SK-MEL-5 (cell line): Measurements from ENCODE around the gene LRPAP1. TPM values are rescaled to one million over a fixed set of nuclear protein-coding genes. Genes with fewer than 3 reads are reported as not detected.
"Not testable (repeated sequence)": the region's sequence is repeated elsewhere in the genome, so short reads cannot be mapped to it uniquely, and the experiment has no call there.

Experiments used
- DNase-seq: peaks from one replicate; pipeline ENCODE4 v3.0.0-alpha.2; 2016; ENCODE audit warnings: low read depth, low spot score
- in situ Hi-C: cut with HindIII; loops from 2 replicates; pipeline ENCODE4 v1.10.0; 2016; ENCODE audit warnings: low sequenced_read_pairs, high pct_unique_total_duplicates, low pct_unique_long_range_greater_than_20kb
- polyA plus RNA-seq, 2 experiments: library from polyadenylated mRNA; depleted of rRNA; stranded (reverse); fragments of >200 nt; gene quantifications; 2 replicates each; pipeline ENCODE4 v1.2.3, GENCODE V29; 2015
- total RNA-seq: library from RNA; depleted of rRNA; stranded (reverse); fragments of >200 nt; shearing (Covaris generic); gene quantifications from 2 replicates; pipeline ENCODE4 v1.2.3, GENCODE V29; 2014; rRNA removed

Gene LRPAP1, protein sequence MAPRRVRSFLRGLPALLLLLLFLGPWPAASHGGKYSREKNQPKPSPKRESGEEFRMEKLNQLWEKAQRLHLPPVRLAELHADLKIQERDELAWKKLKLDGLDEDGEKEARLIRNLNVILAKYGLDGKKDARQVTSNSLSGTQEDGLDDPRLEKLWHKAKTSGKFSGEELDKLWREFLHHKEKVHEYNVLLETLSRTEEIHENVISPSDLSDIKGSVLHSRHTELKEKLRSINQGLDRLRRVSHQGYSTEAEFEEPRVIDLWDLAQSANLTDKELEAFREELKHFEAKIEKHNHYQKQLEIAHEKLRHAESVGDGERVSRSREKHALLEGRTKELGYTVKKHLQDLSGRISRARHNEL
- 528 and 584 TPM in 2 replicates for total RNA-seq
- polyA plus RNA-seq (2015; cell fraction: cytosol; rRNA removed), result 812 and 884 TPM in 2 replicates
- 134 TPM in 2 replicates for polyA plus RNA-seq (2015; cell fraction: nucleus; rRNA removed)

GRCh38 chr4:3531879-3532750 lies at the start of gene LRPAP1:
TSS of gene LRPAP1 (minus strand) at chr4:3532422. CDS start at chr4:3532412, 10 bp downstream.
- DNase-seq, result peak; percentile 87
- in situ Hi-C loops, result no loop called here

DNA sequence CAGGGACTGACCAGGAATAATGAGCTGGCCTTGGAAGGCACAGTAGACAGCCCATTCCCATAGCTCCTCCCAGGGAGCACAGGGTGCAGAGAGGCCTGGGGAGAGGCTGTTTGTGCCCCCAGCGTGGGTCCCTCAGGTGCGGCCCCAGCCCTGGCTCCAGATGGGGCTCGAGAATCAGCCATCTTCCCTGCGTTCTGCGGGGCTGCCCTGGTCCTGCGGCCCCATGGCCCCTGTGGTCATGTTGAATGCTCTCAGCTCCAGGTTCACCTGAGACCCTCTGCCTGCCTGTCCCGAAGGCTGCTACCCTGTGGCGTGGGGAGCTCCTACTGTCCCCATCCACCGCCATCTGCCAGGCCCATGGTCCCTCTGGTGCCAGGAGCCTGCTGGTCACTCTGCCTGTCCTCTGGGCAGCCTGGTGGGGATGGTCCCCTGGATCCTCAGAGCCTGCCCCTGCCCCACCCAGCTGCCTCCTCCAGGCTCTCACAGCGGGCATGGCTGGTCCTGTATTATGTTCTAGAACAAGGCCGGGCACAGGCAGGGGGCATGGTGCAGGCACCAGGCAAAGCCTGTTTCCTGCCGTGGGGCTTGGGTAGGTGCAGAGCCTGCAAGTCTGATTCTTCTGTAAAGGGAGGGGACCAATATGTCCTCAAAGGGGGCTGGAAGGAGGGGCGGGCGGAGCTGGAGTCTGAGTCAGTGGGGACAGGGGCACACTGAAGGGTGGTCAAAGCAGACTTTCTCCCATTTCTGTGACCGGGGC lies 49.3 kb upstream of the LRPAP1 start:
- DNase-seq, in situ Hi-C loops: not testable (repeated sequence)

DNA sequence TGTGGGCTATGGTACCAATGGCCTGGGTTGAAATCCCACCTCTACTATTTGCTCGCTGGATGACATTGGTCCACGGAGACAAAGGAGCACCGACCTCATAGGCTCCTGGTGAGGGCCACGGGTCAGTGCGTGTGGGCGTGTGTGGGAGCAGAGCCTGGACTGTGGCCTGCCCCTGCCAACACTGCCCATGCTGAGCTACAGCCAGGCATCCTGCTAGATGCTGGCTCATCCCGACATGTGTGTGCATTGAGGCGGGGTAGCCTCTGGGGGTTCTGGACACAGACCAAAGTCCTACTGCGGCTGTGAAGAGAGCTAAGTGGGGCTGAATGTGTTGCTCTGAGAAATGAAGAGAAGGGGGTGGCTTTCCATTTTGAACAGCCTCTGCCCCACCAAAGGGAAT lies 48.6 kb upstream of the LRPAP1 start:
- DNase-seq, in situ Hi-C loops: not testable (repeated sequence)

DNA sequence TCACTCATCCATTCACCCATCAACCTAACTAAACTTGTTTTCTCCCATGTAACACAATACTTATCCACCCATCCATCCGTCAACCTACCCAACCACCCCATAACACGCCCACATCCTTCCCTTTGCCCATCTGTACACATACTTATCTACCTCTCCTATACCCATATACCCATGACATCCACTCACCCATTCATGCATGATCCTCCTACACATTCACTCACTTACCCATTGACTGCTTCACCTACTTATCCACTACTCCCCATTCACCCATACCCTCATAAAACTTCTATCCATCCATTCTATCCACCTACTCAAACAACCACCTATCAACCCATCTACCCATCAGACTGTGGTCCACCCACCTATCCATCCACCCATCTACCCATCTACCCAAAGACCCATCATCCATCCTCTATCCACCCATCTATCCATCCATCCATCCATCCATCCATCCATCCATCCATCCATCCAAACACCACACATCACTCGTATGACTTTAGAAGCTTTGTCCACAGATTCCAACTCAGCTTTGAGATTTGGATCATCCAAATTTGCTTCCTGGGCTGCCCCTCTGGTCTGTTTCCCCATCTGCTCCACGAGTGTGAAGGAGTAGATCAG lies 46.4 kb upstream of the LRPAP1 start:
- DNase-seq, in situ Hi-C loops: not testable (repeated sequence)

- DNase-seq, in situ Hi-C loops: not testable (repeated sequence)
Observed at GRCh38 chr4:3578052-3578451, 45.8 kb upstream of the LRPAP1 start.

DNA sequence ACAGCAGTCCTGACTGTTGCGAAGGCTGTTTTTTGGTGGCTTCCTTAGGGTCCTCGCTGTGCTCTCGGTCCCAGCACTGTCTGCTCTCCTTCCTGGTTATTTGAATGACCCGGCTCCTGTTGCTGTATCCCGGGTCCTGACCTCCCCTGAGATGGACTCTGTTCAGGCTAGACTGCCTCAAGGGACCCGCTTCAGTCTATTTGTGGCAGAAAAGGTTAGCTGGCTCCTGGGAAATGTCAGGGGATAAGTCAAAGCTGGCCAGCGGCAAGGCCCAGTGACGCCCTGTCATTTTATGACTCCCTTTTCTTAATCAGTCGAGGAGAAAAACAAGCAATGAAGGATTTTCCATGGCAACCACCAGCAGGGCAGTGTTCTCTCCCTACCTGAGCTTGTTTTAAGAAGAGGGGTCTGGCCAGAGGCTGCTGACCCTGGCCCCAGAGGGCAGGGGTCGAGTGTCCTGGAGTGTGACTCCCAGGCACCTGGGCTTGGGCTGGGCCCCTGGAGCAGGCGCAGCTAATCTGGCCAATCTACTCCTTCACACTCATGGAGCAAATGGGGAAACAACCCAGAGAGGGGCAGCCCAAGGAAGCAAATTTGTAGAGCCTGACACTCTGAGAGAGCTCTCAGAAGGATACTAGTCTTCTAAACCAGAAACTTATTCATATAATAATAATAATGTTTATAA lies 45.1 kb upstream of the LRPAP1 start:
- in situ Hi-C loops, result not testable (repeated sequence)

DNA sequence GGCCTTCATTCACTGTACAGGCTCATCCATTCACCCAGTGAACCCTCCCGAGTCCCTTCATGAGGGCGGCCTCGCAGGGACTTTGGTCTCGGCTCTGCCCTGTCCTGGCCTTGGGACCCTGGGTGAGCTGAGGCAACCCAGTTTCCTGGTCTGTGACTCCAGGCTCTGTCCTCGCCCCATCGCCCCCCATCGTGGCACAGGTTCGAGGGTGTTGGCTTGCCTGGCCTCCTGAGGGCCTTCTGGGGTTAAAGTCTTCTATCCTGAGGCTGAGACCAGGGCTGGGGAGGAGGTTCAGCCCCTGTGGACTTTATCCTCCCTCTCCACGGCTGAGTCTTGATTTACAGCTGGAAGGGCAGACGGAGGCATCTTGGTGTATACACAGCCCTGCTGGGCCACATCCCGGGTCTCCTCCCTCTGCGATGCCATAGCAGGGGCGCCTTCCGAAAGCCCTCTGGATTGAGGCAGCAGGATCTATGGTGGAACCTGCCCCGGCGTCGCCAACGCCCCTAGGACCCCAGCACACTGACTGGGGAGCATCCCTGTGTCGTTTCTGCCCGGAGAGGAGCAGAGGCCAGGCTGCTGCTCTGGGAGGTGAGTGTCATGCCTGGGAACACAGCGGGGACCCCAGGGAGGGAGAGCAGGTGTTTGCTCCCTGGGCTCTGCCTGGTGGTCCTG lies 44.4 kb upstream of the LRPAP1 start:
- in situ Hi-C loops, DNase-seq: not testable (repeated sequence)

More for the DNA sequence above, 45.1 kb upstream of the LRPAP1 start:
- DNase-seq, result not testable (repeated sequence)

- in situ Hi-C loops, DNase-seq: not testable (repeated sequence)
Observed at GRCh38 chr4:3575426-3576369, 43.5 kb upstream of the LRPAP1 start.

GRCh38 chr4:3574865-3575264 lies 42.6 kb upstream of the LRPAP1 start:
- in situ Hi-C loops, result not testable (repeated sequence)

DNA sequence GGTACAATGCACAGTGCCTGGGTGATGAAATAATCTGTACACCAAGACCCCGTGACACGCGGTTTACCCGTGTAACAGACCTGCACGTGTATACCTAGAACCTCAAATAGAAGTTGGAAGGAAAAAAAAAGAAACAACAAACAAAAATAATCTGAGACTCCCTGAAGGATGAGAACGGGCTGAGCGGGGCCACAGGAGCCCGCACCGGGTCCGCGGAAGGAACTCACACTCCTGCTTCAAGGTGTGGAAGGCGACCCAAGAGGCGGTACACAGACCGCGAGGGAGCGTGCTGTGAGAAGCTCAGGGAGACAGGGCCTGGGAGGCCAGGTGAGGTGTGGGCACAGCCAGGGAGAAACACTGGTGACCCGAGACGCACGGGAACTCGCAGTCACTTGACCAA lies 42.1 kb upstream of the LRPAP1 start:
- DNase-seq, in situ Hi-C loops: not testable (repeated sequence)

More at GRCh38 chr4:3574865-3575264, 42.6 kb upstream of the LRPAP1 start:
- DNase-seq, result not testable (repeated sequence)

DNA sequence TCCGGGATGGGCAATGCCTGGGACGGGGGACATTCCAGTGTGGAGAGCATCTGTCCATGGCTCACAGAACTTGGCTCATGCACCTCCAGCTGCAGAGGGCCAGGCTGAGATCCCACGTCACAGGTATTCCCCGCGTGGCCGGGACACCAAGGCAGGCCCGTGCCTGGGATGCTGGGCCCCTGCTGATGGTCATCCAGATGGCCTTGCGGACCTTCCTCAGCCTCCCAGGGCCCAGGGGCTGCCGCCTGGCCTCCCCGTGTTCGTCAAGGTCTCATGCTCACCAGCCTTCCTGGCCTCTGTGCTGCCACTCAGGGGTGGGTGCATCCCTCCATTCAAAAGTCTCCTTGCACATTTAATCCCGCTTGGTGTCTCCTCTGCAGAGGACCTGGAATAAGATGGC lies 40.9 kb upstream of the LRPAP1 start:
- in situ Hi-C loops, result no loop called here
- no peak for DNase-seq

- in situ Hi-C loops, result no loop called here
- DNase-seq, result peak; percentile 2
Observed at GRCh38 chr4:3572363-3572762, 40.1 kb upstream of the LRPAP1 start.

- in situ Hi-C loops, result no loop called here
- no peak for DNase-seq
Observed at GRCh38 chr4:3571921-3572320, 39.7 kb upstream of the LRPAP1 start.

DNA sequence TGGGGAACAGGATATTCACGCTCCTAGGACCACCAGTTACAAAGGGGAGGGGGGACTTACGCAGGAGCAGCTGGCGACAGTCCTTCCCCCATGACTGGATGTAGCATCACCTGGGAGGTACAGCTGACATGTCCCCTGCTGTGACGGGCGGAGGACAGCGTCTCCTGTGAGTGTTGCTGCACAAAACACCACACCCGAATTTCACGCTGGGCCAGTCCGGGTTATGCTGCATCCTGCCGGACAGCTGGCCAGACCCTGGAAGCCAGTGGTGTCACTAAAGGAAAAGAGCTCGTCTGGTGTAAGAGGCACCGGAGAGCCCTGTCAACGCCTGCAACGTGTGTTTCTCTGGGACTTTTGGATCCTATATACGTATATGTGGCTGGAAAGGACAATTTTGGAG lies 38.7 kb upstream of the LRPAP1 start:
- DNase-seq, in situ Hi-C loops: not testable (repeated sequence)

GRCh38 chr4:3569611-3570010 lies 37.4 kb upstream of the LRPAP1 start:
- DNase-seq, in situ Hi-C loops: not testable (repeated sequence)
